NCI-H510A treated with DMSO at 0.1 percent for 48 hours (cell line): ENCODE measurements around the gene OR11A1.

ENCODE experiments used
- DNase-seq: peaks from one replicate; lab custom pipeline; 2025; lab: John Stamatoyannopoulos, UW

Gene OR11A1

DNA sequence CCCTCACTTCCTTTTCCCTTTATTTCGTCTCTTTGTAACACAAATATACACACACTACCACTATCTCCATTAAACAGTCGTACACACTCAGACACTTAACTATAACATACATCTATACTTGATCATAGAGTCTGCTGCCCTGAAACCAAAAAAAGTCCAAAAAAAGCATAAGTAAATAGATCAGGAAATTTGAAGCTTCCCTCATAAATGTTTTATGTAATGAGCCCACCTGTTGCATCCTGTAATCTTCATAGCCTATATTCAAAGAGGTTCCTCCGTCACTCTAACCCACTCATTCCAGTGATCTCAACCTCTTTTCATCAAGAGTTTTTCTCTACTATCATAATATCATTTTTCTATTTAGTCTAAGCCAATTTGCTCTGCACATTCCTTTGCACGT lies 68.3 kb downstream of the OR11A1 start:
- DNase-seq: no peak

DNA sequence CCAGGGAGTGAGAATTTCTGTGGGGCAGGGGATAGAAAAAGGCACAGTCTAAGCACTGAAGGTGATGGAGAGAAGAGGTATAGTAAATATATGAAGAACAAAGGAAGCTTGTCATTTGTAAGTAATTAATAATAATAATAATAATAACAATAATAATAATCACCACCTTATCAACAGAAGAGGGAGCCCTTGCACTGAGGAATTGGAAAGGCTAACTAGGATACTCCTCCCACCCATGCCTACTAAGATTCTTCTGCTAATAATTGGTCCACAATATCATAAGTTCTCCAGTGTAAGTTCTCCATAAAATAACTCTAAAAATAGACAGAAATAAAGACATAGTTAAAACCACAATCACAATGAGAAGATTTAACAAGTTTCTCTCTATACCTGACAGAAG lies 80.9 kb downstream of the OR11A1 start:
- DNase-seq: no peak
